ENCODE data around the gene PRSS56.

Gene PRSS56

DNA sequence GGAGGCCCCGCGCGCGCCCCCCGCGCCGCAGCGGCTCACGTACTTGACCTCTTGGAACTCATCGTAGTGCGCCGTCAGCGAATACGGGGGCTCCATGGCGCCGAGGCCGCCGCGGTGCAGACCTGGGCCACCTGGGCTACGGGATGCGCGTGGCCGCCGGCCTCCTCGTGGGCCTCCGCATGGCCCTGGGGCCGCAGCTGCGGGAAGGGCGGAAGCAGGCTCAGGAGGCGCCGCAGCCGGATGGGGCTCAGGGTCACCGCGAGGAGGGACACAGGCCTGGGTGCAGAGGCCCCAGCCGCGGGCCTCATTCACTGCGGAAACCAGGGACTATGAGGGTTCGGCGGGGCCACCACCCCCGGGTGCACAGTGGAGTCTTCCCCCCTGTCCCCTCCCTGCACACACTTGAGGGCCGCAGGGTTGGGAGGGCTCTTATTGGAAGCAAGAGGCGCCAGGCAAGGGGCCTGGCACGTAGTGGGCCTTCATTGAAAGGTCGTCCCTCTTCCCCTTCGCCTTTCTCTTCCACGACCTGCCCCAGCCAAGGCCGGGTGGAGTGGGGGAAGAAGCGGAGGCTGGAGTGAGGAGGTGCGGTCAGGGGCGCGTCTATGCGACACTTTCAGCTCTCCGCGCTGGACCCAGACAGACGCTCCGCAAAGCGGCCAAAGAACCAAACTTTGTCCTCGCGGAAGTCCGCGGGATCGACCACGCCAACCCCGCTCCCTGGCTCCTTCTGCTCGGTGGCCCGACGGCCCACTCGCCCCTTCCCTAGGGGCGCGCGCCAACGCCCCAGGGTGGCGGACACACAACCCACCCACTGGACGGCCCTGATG is 33.4 kb upstream of the PRSS56 start:
- no peak for DNase-seq (ENCODE audit: low read depth in 1 of 2, low spot score in 1 of 2)

DNA sequence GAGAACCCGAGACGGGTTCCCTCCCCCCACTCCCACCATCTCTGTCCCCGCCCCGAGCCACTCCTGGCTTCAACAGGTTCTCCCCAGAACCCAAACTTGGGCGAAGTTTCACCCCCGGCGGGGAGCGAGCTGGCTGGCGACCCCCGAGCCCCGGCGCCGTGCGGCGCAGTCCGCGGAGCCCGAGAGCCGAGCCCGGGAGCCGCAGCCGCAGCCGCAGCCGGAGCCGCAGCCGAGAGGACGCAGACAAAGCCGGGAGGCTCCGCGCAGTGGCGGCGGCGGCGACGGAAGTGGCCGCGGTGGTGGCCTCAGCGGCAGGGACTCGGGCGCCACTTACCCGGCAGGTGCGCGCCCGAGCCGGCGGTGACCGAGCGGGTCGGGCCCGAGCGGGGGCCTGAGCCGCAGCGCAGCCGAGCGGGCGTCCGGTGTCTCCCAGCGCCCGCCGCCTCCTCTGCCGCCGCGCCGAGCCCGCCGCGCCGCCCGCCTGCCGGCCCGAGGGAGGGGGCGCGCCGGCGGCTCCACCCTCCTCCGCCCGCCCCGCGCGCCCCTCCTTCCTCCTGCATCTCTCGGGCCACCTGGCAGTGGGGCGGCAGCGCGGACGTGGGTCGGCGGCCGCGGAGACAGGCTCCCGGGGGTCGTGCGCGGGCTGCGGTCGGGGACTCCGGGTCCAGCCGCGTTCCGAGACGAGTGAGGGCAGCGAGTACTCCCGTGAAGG is 32.6 kb upstream of the PRSS56 start, which contains the start of gene ECEL1:
ECEL1 (minus strand) TSS at position 450 of the 712 bp plus-strand sequence. CDS start 1,181 bp downstream, outside the sequence.
- no peak for DNase-seq (ENCODE audit: low read depth in 1 of 2, low spot score in 1 of 2)

DNA sequence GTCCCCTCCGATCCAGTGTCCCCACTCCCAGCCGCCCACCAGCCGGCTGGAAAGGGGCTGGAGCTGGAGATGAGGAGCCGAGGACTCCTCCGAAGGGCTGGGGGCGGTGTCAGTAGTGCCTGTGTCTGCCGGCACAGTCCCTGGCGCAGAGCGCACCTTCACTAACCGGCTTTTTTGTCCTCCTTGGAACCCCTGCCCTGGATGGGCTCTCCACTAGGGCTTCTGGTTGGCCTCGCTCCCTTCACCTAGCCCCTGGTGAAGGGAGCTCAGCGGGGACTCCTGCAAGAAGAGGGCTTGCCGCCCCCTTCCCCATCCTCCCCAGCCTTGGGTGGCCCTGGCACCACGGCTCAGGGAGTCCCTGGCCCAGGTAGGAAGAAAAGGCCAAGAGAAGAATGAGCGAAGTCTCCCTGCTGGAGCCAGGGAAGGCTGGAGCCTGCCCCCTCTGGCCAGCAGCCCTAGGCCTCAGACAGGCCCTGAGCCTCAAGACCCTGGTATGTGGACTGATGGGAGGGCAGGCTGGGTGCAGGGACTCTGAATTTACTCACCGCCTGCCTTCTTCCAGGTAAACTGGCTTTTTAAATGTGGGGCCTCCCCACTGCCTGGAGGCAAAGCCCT is 32.0 kb upstream of the PRSS56 start:
- DNase-seq (ENCODE audit: low read depth in 1 of 2, low spot score in 1 of 2), result no peak

DNA sequence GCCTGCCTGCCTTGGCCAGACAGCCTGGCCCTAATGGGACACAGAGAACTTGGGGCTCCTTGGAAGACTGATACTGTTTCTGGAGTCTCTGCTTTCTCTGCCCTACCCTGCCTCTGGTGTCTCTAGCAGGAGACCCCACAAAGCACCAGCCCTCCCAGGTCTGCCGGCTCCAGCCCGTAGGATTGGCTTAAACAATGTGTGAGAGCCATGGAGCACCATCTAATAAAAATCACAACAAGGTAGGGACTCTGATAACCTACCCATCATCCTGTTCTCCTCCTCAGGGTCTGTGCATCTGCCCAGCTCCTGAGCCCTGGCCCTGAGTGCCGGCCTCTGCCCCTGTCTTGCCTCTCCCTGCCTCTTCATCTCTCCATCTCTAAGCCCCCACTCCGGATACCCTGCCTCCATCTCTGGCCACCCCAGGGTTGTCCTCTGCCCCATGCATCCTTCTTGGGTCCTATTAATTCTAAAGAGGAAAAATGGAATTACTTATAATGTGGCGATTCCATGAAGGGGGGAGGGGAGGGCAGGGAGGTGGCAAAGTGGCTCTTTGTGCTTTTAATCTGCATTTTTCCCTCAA is 31.4 kb upstream of the PRSS56 start:
- DNase-seq (ENCODE audit: low read depth in 1 of 2, low spot score in 1 of 2), result no peak

DNA sequence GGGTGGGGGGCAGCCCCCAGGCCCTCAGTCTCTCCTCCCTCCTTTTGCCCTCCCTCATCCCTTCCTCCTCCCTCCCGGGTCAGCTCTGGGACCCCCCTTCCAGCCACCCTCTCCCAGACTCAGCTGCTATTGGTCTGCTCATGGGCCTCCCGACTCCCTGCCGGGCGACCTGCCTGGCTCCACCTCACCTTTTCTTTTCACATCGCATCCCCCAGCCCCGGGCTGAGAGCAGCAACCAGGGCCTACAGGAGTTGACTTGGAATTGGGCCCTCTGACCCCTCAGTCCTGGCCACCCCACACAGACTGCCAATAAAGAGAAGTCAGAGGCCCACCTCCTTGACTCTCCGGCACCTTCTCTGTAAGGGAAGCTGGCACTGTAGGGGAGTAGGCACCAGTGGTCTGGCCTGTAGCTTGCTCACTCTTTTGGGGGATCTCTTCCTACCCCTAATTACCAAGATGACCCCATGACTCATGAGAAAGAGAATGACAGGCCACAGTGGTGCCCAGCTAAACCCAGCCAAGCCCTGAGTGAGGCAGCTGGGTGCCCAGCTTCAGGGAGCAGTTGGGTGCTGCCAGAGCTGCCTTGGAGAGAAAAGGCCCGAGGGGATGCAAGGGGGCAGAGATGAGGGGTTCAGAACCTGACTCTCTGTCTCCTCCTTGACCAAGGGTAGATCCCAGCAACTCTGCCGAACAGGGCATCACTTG is 30.5 kb upstream of the PRSS56 start:
- DNase-seq (ENCODE audit: low read depth in 1 of 2, low spot score in 1 of 2), result no peak

DNA sequence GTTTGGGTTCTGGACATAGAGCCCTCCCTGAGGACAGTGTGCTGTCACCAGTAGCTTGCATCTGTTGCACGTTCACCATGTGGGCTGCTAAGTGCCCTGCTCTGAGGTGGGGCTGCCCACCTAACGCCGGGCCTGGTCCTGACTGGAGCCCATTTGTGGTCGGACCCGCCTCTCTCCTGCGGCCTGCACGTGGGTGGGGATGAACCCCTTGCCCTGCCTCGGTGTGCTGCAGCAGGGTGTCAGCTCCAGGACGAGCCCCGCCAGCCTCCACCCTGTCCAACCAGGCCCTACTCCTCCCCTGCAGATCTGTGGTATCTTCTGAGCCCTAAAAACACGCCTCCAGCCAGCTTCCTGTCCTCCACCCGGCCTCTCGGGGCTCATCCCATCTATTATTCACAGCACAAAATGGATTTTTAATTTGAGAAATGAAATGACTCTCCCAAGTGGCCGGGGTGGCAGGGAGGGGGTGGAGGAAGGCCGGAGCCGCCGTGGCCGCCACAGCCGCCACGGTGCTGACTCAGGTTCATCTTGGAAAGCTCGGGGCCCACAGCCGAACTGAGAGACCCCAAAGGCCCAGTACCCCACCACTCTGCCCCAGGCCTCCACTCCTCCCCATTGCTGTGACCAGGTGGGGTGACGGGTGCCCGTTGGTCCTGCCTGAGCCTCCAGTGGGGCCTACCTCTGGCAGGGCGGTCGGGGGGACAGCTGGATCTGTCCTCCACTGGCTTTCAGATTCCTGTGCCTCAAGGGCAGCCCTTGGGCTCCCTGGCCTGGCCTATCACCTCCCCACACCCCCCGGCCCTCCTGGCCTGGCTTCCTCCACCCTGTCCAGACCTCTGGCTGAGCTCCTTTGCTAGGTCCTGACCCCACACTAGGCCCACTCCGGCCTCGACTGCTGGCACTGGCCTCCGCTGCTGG is 29.7 kb upstream of the PRSS56 start:
- DNase-seq (ENCODE audit: low read depth in 1 of 2, low spot score in 1 of 2), result no peak

DNA sequence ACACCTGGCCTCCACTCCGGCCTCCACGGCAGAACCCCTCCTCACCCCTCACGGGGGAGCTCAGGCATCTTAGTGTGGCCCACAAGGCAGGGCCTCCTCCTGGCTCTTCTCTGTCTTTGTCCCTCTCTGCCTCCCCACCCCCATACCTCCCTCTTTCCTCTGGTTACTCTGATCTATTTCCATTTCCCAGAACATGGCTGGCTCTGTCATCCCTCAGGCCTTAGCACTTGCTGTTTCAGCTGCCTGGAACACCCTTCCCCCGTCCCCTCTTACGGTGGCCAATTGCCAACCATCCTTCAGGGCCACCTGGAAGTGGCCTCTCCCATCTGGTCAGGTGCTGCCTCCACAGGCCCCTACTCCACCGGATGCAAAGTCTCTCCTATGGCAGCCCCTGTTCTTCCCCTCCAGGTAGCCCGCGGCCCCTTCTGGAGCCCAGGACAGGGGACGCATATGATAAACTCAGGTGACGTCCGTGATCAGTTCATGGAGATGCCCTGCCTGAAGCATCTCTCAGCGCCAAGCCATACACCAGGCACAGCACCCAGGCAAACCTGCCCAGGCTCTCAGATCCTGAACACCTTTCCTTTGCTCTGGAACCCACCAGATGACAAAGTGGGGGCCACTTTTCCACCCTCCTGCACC is 28.9 kb upstream of the PRSS56 start:
- DNase-seq (ENCODE audit: low read depth in 1 of 2, low spot score in 1 of 2), result no peak

DNA sequence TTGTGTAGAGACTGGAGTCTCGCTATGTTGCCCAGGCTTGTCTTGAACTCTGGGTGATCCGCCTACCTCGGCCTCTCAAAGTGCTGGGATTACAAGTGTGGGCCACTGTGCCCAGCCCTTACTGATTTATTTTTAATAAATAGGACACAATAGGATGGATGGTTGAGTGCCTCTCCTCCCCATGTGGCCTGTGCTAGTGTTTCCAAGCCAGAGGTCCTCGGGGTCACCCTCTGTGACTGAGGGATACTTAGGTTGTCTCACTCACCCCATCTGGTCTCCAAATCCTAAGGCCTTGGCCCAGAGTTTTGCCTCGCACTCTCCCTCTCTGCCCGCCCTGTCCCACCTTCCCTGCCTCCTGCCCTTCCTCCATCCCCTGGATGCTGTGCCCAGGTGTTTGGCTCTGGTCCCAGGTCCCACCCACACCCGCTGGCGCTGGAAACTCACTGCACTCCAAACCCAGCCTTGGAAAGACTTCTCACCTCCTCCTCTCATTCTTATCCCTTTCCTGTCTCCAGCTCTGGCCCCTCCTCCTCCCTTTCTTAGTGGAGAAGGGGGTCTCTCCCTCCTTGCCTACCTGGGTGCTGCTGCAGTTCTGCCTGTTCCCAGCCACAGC is 27.8 kb upstream of the PRSS56 start:
- no peak for DNase-seq (ENCODE audit: low read depth in 1 of 2, low spot score in 1 of 2)

DNA sequence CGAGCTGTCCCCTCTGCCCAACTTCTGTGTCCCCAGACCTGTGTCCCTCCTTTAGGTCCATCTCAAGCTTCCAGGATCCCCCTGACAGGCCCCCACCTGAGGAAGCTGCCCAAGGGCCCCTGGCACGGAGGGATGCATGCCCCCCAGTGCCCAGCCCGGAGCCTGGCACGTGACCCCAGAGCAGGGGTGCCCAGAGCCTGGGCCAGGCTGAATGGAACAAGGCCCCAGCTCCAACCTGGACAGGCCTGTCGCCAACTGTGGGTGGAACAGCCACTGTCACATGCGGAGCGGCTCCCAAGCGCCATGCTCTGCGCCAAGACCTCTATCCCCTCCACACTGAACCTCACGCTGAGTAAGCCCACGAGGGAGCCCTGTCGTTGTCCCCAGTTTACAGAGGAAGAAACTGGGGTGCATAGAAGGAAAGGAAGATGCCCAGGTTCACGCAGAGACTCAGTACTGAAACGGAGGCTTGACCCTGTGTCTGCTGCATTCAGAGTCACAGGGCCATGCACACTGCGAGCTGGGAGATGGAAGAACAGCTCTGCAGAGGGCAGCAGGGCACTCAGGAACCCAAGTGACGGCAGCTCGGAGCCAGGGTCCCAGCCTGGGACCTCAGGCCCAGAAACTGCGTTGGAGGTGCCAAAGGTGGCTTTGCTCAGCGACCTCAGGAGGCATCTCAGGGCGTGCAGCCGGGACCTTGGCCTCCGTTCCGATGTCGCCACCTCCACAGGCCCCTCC is 27.1 kb upstream of the PRSS56 start:
- no peak for DNase-seq (ENCODE audit: low read depth in 1 of 2, low spot score in 1 of 2)

DNA sequence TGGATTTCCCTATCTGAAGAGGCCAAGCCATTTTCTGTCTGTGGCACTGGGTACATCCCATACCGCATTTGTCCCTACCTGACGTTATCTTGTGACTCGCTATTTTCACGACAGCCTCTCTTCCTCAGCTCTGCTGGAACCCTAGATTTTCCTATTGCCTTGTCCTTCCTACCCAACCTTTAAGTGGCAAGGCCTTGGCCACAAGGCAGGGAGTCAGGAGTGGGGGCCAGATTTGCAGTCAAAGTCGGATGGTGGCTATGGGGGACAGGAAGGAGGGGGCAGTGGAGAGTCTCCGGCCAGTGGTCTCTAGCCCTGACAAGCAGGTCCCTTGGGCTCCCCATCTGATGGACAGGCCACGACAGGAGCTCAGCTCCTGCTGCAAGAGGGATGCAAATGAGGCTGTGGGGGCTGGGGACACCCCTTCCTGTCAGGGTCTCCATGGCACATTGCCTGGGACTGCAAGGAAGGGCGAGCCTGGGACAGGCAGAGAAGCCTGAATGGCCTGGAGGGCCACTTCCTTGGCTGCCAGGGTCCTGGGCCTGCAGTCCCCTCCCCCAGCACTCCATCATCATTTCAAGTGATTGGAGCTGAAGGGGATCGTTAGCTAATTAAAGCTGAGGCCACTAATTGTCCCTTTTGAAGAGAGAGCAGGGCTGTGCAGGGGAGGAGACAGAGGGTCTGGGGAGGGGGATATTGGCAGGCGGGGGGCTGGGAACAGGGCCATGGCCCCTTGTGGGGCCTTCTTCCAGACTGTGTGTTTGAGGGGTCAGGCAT is 26.3 kb upstream of the PRSS56 start:
- DNase-seq (ENCODE audit: low read depth in 1 of 2, low spot score in 1 of 2), result no peak

DNA sequence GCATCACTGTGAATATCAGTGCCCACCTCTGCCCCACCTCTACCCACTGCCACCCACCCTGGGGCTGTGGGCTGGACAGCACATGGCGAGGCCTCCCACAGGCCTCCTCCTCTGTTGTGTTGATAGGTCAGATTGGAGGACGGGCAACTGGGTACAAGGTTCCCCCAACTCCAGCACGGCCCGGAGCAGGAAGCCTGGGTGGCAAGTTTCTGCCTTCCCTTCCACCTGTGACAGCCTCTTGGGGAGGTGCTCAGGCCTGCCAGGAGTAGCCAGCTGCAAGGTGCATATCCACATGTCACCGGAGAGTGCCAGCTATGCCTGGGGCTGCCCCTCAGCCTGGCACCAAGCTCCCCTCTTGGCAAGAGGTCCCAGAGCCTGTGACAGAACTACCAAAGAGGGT is 25.6 kb upstream of the PRSS56 start:
- no peak for DNase-seq (ENCODE audit: low read depth in 1 of 2, low spot score in 1 of 2)

DNA sequence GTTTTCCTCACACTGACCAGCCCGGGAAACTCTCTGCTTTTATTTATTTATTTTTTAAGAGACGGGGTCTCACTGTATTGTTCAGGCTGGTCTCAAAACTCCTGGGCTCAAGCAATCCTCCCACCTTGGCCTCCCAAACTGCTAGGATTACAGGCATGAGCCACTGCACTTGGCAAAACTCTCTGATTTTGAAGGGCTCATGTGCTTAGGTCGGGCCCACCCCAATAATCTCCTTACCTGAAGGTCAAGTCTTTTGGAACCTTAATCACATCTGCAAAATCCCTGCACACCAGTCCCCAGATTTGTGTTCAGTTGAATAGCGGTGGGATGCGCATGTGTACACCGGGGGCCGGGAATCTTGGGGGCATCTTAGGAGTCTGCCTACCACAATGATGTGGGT is 24.9 kb upstream of the PRSS56 start:
- no peak for DNase-seq (ENCODE audit: low read depth in 1 of 2, low spot score in 1 of 2)

DNA sequence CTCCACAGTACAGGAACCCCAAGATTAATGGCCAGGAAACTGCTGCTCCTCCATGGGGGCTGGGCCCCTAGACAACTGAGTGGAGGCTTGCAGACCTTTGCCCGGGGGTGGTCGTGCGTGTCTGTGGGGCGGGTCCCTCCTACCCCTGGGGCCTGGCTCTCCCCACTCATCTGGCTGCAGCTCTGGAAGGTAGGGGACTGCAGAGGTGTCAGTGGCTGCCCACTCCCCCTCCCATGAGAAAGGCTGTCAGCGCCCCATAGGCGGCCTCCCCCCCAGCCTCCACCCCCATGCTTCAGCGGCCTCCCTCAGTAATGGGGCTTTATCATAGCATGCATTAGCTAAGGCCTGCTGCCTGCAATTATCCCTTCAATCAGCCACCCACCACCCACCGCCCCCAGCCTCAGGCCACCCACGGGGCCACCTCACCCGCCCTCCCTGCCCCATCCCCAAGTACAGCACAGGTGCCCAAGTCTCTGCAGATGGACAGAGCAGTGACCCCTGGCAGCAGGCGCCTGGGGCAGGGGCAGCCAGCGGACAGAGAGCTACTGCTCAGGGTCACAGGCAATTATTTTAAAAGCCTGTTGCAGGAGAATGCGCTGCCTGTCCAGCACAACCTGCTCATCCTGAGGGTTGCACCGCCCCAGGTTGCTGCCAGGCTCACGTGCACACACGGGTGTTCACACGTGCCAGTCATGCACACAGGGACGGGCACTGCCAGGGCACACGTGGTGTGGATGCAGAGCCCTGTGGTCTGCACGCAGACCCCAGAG is 23.5 kb upstream of the PRSS56 start:
- DNase-seq (ENCODE audit: low read depth in 1 of 2, low spot score in 1 of 2), result no peak

DNA sequence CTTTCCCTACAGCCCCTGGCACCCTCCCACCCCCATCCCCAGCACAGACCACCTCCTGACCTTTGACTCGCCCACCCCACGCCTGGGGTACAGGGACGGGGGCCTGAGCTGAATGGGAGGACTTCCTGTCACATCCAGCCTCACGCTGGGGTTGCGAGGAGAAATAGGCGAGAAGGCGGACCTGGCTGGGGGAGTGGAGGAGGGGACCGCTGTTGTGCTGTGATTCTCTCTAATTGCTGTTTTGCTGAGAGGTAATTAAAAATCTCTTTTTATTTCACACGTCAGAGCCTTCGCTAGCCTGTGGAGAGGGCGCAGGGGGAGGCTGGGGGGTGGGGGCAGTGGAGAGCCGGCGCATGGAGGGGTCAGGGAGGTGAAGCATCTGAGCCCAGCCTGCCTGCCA is 22.8 kb upstream of the PRSS56 start:
- no peak for DNase-seq (ENCODE audit: low read depth in 1 of 2, low spot score in 1 of 2)

DNA sequence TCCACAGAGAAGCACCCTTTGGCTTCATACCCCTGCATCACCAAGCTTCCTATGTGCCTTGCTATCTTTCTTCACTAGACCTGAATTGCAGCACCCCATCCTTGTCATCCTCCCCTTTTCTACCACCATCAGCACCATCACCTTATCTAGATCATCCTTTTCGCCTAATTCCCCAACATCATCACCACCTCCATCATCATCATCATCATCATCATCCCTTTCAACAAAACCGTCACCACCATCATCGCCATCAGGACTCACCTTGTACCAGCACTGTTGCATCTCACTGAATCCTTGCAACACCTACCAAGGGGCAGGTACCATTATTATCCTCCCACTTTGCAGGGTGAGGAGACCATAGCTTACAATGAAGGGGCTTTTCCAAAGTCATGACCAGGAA is 21.7 kb upstream of the PRSS56 start:
- no peak for DNase-seq (ENCODE audit: low read depth in 1 of 2, low spot score in 1 of 2)

DNA sequence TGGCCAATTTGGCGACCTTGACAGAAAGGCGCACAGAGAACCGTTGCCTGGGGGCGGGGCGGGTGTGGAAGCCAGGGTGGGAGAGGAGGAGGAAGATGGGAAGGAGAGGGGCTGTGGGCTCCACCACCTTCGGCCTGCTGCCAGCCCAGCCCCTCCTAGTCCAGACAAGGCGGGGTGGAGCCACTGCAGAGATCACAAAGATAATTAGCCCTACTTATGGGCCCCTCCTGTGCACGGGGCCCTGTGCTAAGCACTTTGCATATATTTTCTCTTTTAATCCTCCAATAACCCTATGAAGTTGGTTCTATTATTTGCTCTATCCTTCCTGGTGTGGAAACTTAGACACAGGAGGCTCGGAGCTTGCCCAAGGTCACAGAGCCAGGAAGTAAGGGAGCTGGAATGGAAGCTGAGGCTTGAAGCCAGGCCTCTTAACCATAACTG is 18.8 kb upstream of the PRSS56 start:
- DNase-seq (ENCODE audit: low read depth in 1 of 2, low spot score in 1 of 2), result no peak

Measured in activated CD4-positive, alpha-beta T cell treated with anti-CD3 and anti-CD28 coated beads, Interleukin-2, amount 50 U/mL, for 24 hours (primary cell).